Activated CD4-positive, CD25-positive, alpha-beta regulatory T cell treated with anti-CD3 and anti-CD28 coated beads, Interleukin-2, amount 50 U/mL, for 72 hours (primary cell): ENCODE measurements around the gene ISM2.
A peak's percentile ranks its signal among the peaks of the same experiment; 100 is the strongest.

Source experiments
- DNase-seq: peaks from one replicate; pipeline ENCODE4 v3.0.0; 2021

The ISM2 gene

GRCh38 chr14:77458249-77458950 is 40.2 kb downstream of the ISM2 start:
- DNase-seq, result peak; percentile 50

GRCh38 chr14:77457522-77458248 is 40.9 kb downstream of the ISM2 start, which contains the start of the genes AHSA1 and VIPAS39:
TSS of gene AHSA1 (plus strand) at chr14:77458093. CDS start at chr14:77458190, 97 bp downstream.
TSS of gene VIPAS39 (minus strand) at chr14:77457601. CDS start at chr14:77454102, 3,499 bp downstream.
- DNase-seq, result peak; percentile 87

GRCh38 chr14:77457115-77457521 is 41.5 kb downstream of the ISM2 start:
- no peak for DNase-seq

GRCh38 chr14:77455966-77456640 is 42.5 kb downstream of the ISM2 start:
- no peak for DNase-seq

GRCh38 chr14:77442196-77442595 is 56.4 kb downstream of the ISM2 start:
- no peak for DNase-seq

- DNase-seq, result no peak
These were observed 58.8 kb downstream of the ISM2 start for GRCh38 chr14:77439861-77440260.

GRCh38 chr14:77438596-77438995 is 60.0 kb downstream of the ISM2 start:
- DNase-seq, result no peak

- DNase-seq, result no peak
These were observed 62.6 kb downstream of the ISM2 start for GRCh38 chr14:77436042-77436441.

- no peak for DNase-seq
These were observed 72.2 kb downstream of the ISM2 start for GRCh38 chr14:77426396-77426795.

- DNase-seq, result no peak
These were observed 73.8 kb downstream of the ISM2 start for GRCh38 chr14:77424862-77425261.
